NCI-H187 (cell line): Measurements from ENCODE around the gene COPB2.

Source experiments
- DNase-seq, 2 experiments: peaks; one replicate each; lab custom pipeline; 2025; lab: John Stamatoyannopoulos, UW

The COPB2 gene

GRCh38 chr3:139327861-139328260, 61.6 kb downstream of the COPB2 start:
- no peak for DNase-seq

GRCh38 chr3:139327231-139327630, 62.2 kb downstream of the COPB2 start:
- DNase-seq = no peak

- no peak for DNase-seq
Measured at GRCh38 chr3:139326707-139327106, 62.7 kb downstream of the COPB2 start.

- no peak for DNase-seq
Measured at GRCh38 chr3:139326131-139326530, 63.3 kb downstream of the COPB2 start.

GRCh38 chr3:139325551-139325950, 63.9 kb downstream of the COPB2 start:
- DNase-seq = no peak

GRCh38 chr3:139324456-139324855, 65.0 kb downstream of the COPB2 start:
- no peak for DNase-seq

GRCh38 chr3:139323146-139323545, 66.3 kb downstream of the COPB2 start:
- no peak for DNase-seq

- no peak for DNase-seq
Measured at GRCh38 chr3:139322346-139322745, 67.1 kb downstream of the COPB2 start.

- DNase-seq = no peak
Measured at GRCh38 chr3:139320551-139321309, 68.7 kb downstream of the COPB2 start.

- no peak for DNase-seq
Measured at GRCh38 chr3:139319428-139320402, 69.7 kb downstream of the COPB2 start.

- DNase-seq = no peak
Measured at GRCh38 chr3:139318826-139319225, 70.6 kb downstream of the COPB2 start.

- no peak for DNase-seq
Measured at GRCh38 chr3:139318431-139318816, 71.0 kb downstream of the COPB2 start.

- DNase-seq = no peak
Measured at GRCh38 chr3:139317660-139318430, 71.6 kb downstream of the COPB2 start.

GRCh38 chr3:139317215-139317614, 72.2 kb downstream of the COPB2 start:
- no peak for DNase-seq

- DNase-seq = no peak
Measured at GRCh38 chr3:139313921-139314320, 75.5 kb downstream of the COPB2 start.

- DNase-seq = no peak
Measured at GRCh38 chr3:139312959-139313358, 76.5 kb downstream of the COPB2 start.

GRCh38 chr3:139312416-139312815, 77.0 kb downstream of the COPB2 start:
- no peak for DNase-seq

- DNase-seq = no peak
Measured at GRCh38 chr3:139311557-139311956, 77.9 kb downstream of the COPB2 start.

GRCh38 chr3:139310474-139310933, 78.9 kb downstream of the COPB2 start:
- no peak for DNase-seq

- no peak for DNase-seq
Measured at GRCh38 chr3:139309880-139310279, 79.6 kb downstream of the COPB2 start.

GRCh38 chr3:139309061-139309591, 80.3 kb downstream of the COPB2 start:
- no peak for DNase-seq

- no peak for DNase-seq
Measured at GRCh38 chr3:139308560-139308959, 80.9 kb downstream of the COPB2 start.
